Measurements from ENCODE around the gene SPNS3. TPM values are rescaled to one million over a fixed set of nuclear protein-coding genes. Genes with fewer than 3 reads are reported as not detected.
A peak's percentile ranks its signal among the peaks of the same experiment; 100 is the strongest.

The SPNS3 gene
- total and polyA plus RNA-seq, 4 donors, result 0.16 to 2.3 (median 0.24) TPM

DNA sequence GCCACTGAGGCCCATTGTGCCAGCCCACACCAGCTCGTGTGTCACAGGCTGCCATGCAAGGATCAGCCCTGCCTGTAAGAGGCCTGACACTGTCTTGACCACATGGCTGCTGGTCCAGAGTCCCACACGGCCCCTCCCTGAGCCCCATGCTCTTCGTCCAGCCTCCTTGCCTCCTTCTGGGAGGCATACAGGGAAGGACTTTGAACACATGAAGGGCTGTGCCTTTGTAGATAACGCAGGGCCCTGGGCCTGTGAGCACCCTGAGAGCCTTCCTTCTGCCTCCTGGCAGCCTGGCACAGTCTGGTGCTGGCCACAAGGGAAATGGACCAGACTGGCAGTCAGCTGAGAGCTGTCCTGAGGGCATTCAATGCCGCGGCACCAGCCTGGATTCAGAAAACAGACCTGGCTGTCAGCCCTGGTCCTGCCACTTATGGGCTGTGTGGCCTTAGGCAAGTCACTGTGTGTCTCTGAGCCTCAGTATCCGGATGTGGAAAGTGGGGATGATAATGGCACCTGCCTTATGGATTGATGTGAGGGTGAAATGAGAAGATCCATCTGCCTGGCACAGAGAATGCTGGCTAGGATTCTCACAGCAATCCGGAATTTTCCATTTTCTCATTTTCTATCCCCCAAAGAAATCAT lies 45.7 kb downstream of the SPNS3 start:
- Histone ChIP-seq H3K4me3 (ENCODE audit: low read depth in 1 of 3, low read length in 3 of 3) (no peak overlapping the region), H3K27ac (ENCODE audit: low read depth in 1 of 2, low read length in 2 of 2) (no peak overlapping the region), H3K4me1 (ENCODE audit: control insufficient read depth in 4 of 4, insufficient read depth in 4 of 4, low read length in 3 of 4) (peaks cover 0 to 23% (median 12%) of the 10 kb centered on the region in 4 donors), H3K36me3 (ENCODE audit: control insufficient read depth in 4 of 4, insufficient read depth in 3 of 4, low read depth in 1 of 4, low read length in 3 of 4) (no peaks in the 10 kb centered on the region), H3K9me3 (ENCODE audit: control insufficient read depth in 4 of 4, low read length in 3 of 4) (no peaks in the 10 kb centered on the region), H3K27me3 (ENCODE audit: control insufficient read depth in 4 of 4, insufficient read depth in 4 of 4, low read length in 3 of 4) (no peaks in the 10 kb centered on the region), H3K9ac (ENCODE audit: low read depth in 1 of 2, low read length in 2 of 2) (no peak overlapping the region)
- WGBS, result 85% methylated on average over 8 of the region's 8 CpGs
- no peak for TF ChIP-seq HNF4A (conservative IDR thresholded peaks at IDR 0.05)
- TF ChIP-seq ATF3 (IDR thresholded peaks at IDR 0.05), result no peak
- TF ChIP-seq, protein P1, sequence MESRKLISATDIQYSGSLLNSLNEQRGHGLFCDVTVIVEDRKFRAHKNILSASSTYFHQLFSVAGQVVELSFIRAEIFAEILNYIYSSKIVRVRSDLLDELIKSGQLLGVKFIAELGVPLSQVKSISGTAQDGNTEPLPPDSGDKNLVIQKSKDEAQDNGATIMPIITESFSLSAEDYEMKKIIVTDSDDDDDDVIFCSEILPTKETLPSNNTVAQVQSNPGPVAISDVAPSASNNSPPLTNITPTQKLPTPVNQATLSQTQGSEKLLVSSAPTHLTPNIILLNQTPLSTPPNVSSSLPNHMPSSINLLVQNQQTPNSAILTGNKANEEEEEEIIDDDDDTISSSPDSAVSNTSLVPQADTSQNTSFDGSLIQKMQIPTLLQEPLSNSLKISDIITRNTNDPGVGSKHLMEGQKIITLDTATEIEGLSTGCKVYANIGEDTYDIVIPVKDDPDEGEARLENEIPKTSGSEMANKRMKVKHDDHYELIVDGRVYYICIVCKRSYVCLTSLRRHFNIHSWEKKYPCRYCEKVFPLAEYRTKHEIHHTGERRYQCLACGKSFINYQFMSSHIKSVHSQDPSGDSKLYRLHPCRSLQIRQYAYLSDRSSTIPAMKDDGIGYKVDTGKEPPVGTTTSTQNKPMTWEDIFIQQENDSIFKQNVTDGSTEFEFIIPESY (IDR thresholded peaks at IDR 0.05), result no peak
- no peak for DNase-seq (ENCODE audit: low spot score)

- TF ChIP-seq CTCF (IDR thresholded peaks at IDR 0.05; ENCODE audit: low read depth, low read length, missing input control), result no peak
- TF ChIP-seq YY1 (IDR thresholded peaks at IDR 0.05), result no peak
- no peak for TF ChIP-seq FOXA2 (IDR thresholded peaks at IDR 0.05)
- TF ChIP-seq HNF4G (IDR thresholded peaks at IDR 0.05), result no peak
- no peak for TF ChIP-seq GABPA (IDR thresholded peaks at IDR 0.05 in 1 of 2, conservative IDR thresholded peaks at IDR 0.05 in 1 of 2)
- TF ChIP-seq REST (IDR thresholded peaks at IDR 0.05), result no peak
- Histone ChIP-seq H3K4me3 (ENCODE audit: low read depth in 1 of 3, low read length in 3 of 3) (no peak overlapping the region), H3K9ac (ENCODE audit: low read depth in 1 of 2, low read length in 2 of 2) (no peak overlapping the region)
Observed at GRCh38 chr17:4479982-4480751, 46.4 kb downstream of the SPNS3 start.

More at GRCh38 chr17:4479982-4480751, 46.4 kb downstream of the SPNS3 start:
- H3K27me3 ChIP-seq (ENCODE audit: control insufficient read depth in 4 of 4, insufficient read depth in 4 of 4, low read length in 3 of 4), result no peaks in the 10 kb centered on the region
- no peaks in the 10 kb centered on the region for H3K9me3 ChIP-seq (ENCODE audit: control insufficient read depth in 4 of 4, low read length in 3 of 4)
- H3K36me3 ChIP-seq (ENCODE audit: control insufficient read depth in 4 of 4, insufficient read depth in 3 of 4, low read depth in 1 of 4, low read length in 3 of 4), result no peaks in the 10 kb centered on the region
- WGBS, result 58% methylated on average over 13 of the region's 13 CpGs
- no peak for DNase-seq (ENCODE audit: low spot score)
- H3K27ac ChIP-seq (ENCODE audit: low read depth in 1 of 2, low read length in 2 of 2), result peak overlapping the region; percentile 6 to 7
- H3K4me1 ChIP-seq (ENCODE audit: control insufficient read depth in 4 of 4, insufficient read depth in 4 of 4, low read length in 3 of 4), result peaks cover 0 to 22% (median 11%) of the 10 kb centered on the region in 4 donors

All from liver (tissue), 9 donors.